HG03095 (cell line): Measurements from ENCODE around the gene CFAP20.
"Not testable (repeated sequence)": the region's sequence is repeated elsewhere in the genome, so short reads cannot be mapped to it uniquely, and the experiment has no call there.

Experiments used
- ATAC-seq: cut with Tn5 transposase; IDR thresholded peaks from one replicate; pipeline ENCODE4 v1.9.1; 2021; ENCODE audit warnings: moderate library complexity; ENCODE audit not compliant: unreplicated experiment

The CFAP20 gene

DNA sequence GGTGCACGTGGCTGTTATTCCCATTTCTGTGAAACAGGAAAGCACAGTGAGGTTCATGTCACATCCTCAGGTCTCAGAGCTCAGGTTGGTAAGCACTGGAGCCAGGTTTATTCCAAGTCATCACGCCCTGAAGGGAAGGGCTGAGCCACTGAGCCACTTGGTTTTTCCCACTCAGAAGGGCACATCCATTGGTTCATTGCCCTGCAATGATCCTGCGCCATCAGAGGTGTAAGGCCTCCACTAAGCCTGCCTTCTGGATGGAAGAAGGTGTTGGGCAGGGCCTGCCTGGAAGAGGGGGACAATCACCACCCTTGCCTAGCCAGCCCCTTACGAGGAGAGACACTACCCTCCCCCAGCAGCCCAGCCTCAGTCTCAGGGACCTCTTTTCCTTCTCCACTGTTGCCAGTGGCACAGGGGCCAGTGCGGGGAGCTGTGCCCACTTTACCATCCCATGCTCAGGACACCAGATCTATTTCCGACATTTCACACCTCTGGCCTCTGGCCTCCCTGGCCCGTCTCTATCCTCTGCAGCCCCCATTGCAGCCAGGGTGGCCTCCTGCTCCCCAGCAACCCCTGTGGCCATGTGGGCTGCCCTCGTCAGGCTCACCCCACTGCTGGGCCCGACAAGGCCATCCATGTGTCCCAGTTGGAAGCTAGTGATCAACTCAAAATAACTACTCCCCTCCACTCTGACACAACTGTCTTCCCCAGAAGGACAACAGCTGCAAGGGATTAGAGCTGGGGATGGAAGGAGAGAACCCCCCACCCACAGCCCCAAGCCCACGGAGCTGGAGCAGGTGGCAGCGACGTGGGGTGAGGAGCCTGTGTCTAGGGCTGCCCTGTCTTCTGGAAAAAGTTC, 29.9 kb downstream of the CFAP20 start:
- no peak for ATAC-seq

DNA sequence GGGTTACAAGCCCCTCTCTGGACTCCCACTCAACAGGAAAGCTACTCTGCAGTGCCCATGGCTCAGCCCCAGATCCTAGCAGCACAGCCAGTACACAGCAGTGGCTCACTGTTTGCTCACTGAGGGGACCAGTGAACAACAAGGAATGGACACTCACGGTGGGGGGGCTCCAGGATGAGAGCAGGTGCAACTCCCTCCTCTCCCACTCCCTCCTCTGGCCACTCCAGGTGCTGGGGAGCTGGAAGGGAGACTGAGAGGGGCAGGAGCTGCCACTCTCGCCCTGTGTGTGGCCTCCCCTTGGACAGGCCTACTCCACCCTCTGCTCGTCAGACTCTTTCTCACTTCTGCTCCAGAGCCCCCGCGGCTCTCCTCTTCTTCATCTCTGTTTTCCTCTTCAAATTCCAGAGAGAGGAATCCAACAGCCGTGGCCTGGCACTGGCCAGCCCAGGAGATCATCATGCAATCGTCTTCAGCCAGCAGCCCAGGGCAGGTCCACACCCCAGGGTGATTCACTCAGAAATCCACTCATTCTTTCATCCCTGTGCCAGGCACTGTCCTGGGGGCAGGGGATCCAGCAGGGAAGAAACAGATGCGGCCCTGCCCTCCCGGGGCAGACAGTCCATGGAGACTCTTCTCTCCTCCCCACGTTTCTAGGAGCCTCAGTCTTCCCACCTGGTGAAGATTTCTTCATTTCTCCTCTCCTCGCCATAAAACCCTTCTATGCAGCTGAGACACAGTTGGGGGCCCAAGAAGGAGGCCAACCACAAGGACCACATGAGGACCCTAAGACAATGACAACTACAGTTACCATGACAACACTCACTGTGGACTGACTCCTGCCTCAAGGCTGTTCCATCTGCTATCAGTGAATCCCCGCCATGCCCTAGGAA, 30.7 kb downstream of the CFAP20 start:
- no peak for ATAC-seq

DNA sequence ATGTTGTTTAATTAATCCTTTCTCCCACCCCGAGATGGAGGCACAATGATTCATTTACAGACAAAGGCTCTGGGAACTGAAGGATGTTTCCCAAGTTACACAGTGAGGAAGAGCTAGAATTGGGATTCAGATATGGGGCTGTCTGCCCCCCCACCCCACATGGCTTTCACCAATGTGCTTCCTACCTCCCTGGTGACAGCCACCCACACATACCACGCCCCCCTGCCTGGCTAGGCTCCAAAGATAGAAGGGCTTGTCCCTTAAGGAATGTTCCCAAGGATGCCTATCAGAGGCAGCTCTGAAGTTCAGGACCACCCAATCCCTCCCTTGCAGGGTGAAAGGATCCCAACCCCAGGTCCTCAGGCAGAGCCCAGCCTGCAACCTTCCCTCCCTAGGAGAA, 32.9 kb downstream of the CFAP20 start:
- ATAC-seq: no peak

DNA sequence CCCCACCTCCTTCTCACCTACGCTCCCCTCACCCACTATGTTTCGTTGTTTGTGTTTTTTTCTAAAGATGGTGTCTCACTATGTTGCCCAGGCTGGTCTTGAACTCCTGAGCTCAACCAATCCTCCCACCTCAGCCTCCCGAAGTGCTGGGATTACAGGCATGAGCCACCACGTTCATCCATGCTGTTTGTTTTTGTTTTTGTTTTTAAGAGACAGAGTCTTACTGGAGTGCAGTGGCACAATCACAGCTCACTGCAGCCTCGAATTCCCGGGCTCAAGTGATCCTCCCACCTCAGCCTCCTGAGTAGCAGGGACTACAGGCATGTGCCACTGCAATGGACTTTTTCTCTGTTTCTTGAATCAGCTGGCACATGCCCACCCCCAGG, 33.6 kb downstream of the CFAP20 start:
- ATAC-seq: not testable (repeated sequence)

DNA sequence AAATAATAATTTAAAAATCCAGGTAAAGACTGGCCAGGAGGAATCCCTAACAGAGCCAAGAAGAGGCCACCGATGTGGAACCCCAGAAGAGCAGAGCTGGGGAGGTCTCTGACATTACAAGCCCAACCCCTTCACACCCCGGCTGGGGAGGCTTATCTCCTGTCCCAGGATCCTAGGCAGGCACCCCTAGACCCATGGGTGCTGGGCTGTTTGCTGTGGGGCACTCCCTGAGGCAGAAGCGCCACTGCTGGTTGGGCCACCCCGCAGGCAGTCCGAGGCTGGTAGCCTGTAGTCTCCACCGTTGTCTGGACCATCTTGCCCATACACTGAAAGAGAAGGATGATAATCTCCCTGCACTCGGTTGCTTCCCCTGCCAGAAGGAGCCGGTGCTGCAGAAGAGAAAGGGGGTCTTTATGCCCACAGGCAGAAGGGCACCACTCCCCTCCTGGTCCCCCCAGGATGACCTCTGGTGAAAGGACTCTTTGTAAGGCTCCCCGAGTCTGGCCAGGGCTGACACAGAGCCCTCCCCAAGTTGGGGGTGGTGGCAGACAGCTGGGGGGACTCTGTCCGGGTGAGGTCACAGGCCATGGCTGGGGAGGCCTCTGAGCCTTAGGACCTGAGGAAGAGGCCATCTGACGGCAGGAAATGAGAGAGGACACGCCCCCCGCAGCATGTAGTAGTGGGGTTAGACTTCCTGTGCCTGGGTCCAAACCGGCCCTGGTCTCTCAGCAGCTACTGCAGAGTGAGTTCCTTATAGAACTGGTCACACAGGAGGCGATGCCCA, 34.2 kb downstream of the CFAP20 start:
- ATAC-seq: no peak

DNA sequence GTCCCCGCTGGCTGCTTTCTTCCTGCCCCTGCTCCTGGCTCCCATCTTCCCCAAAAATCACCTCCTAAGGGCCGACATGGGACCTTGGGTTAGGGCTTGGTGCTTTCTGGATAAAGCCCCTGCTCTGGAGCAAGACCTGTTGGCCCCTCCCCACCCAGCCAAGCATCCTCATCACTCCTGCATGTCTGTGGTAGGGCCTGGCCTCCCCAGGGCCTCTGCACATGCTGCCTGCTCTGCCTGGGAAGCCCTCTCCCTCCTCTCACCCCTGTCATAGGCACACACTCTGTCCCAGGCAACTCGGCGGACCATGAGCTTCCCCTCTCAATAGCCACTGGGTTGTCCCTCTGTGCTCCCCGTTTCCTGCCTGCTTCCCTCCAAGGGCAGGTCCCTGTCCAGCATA, 35.2 kb downstream of the CFAP20 start:
- no peak for ATAC-seq

DNA sequence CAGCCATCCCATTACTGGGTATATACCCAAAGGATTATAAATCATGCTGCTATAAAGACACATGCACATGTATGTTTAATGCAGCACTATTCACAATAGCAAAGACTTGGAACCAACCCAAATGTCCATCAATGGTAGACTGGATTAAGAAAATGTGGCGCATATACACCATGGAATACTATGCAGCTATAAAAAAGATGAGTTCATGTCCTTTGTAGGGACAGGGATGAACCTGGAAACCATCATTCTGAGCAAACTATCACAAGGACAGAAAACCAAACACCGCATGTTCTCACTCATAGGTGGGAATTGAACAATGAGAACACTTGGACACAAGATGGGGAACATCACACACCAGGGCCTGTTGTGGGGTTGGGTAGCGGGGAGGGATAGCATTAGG, 38.8 kb downstream of the CFAP20 start:
- not testable (repeated sequence) for ATAC-seq

DNA sequence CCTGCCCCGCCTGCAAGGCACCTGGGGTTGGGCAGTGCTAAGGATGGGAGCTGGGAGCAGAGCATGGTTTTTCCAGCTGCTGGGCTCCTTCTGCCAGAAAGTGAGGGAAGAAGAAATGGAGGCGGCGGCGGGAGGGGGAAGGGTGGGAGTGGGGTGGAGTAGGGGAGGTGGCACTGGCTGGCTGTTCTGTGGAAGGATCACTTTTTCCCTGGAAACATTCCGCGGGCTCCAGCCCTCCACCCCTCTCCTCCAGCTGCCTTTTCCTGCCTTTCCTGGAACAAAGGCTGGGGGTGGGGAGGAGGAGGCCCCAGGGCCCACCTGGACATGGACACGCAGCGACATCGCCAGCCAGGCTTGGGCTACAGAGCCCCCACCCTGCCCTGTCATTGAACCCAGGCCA, 41.1 kb downstream of the CFAP20 start:
- ATAC-seq: no peak

DNA sequence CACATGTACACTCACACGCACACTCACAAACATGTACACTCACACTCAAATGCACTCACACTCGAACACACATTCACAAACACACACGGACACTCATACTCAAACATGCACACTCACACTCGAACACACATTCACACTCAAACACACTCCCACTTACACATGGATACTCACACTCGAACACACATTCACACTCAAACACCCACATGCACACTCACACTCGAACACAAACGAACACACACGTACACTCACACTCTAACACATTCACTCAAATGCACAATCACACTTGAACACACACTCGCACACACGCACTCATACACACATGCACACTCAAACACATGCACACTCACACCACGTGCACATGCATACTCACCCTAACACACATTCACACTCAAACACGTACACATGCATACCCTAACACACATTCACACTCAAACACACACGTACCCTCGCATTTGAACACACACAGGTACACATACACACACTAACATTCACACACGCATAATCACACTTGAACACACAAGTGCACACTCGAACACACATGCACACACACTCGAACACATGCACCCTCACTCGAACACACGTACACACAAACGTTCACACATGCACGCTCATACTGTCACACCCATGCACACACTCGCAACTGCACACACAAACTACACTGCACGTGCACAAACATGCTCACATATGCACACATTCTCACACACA, 41.8 kb downstream of the CFAP20 start:
- no peak for ATAC-seq

DNA sequence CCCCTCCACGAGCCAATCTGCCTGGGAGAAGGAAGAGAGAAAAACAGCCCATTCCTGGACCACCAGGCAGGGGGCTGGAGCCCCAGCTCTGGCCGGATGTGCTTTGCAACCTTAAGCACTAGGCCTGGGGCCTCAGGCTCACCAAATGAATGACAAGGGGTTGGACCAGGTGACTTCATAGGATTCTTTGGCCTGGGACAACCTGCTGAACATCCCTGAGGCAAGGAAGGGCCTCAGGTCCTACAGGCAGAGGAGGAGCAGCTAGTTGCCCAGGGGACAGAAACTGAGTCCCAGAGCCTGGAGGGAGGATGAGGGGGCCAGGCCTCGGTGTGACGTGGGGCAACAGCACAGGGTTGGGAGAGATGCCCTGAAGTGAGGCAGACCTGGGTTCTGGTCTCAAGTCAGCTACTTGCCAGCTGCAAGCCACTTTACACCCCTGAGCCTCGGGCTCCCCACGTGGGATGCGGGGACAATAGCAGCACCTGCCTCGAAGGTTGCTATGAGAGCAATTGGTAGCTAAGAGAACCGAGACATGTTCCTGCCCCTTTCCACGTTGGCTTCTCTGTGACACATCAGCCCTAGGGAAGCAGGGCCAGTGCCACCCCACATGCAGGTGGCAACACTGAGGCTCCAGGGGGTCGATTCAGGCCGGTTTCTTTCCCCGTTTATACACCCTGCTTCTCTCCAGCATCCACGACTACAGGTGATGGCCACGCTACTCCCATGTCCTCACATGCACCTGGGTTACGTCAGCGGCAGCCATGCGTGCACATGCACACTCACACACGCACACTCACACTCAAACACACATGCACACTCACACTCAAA, 42.6 kb downstream of the CFAP20 start:
- no peak for ATAC-seq

DNA sequence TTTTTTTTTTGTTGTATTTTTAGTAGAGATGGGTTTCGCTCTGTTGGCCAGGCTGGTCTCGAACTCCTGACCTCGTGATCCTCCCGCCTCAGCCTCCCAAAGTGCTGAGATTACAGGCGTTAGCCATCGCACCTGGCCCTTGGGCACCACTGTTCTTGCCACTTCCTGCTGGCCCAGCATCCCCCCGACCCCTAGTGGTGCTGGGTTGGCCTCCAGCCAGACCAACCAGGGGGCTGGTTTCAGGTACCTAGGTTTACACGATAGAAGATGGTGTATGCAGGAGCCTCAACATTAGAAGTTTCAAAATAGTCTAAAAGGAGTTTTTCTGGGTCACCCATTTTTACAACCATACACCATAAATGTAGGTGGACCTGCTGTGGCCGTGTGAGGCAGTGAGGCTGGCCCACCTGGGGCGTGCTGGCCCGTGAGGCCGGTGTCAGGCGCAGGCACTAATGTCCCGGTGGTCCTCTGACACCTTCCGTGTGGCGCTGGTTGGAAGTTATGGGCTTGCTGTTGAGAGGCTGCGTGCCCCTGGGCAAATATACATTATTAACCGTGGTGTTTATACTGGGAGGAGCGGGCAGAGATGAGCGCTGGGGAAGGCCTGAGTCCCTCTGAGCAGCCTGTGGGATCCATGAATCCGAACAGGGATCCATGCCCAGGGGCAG, 43.5 kb downstream of the CFAP20 start:
- no peak for ATAC-seq

DNA sequence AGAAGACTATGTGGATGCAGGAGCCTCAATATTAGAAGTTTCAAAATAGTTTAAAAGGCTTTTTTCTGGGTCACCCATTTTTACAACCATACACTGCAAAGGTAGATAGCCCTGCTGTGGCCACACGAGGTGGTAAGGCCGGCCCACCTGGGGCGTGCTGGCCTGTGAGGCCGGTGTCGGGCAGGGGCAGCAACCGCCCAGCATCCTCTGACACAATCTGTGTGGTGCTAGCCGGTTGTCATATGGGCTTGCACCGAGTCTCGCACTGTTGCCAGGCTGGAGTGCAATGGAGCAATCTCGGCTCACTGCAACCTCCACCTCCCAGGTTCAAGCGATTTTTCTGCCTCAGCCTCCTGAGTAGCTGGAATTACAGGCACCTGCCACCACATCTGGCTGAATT, 44.0 kb downstream of the CFAP20 start:
- ATAC-seq: no peak

DNA sequence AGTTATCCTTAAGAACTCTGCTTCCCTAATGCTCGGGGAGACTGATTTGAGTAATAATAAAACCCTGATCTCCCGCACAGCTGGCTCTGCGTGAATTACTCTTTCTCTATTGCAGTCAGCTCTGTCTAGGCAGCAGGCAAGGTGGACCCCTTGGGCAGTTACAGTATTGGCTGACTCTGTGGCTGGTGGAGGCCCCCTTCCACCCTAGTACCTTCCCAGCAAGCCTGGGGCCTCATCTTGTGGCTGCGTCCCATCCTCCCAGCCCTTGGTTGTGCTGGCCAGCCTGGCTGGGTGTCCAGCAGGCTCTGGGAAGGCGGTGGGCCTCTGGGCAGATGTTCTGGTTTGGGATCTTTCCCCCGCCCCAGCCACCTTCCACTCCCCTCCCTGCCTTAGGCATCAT, 44.5 kb downstream of the CFAP20 start:
- ATAC-seq: no peak

DNA sequence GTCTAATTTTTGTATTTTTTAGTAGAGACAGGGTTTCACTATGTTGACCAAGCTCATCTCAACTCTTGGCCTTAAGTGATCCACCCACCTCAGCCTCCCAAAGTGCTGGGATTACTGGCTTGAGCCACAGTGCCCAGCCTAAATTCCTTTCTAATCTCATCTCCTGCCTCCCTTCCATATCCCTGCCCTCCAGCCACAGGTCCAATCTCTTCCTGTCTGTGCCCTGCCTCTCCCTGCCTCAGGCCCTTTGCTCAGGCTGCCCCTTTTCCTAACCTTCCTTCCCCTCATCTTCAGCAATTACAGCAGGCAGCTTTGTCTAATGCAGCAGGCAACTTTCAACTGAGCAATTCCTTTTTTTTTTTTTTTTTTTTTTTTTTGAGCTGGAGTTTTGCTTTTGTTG, 46.8 kb downstream of the CFAP20 start:
- no peak for ATAC-seq

DNA sequence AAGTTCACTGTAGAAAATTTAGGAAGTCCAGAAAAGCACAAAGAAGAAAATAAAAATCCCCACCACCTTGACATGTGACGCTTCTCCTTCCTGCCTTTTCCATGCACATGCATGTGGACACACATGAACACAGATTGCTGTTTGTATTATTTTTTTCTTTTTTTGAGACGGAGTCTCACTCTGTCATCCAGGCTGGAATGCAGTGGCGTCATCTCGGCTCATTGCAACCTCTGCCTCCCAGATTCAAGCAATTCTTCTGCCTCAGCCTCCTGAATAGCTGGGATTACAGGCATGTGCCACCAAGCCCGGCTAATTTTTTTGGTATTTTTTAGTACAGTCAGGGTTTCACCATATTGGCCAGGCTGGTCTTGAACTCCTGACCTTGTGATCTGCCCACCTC, 48.5 kb downstream of the CFAP20 start:
- ATAC-seq: not testable (repeated sequence)

DNA sequence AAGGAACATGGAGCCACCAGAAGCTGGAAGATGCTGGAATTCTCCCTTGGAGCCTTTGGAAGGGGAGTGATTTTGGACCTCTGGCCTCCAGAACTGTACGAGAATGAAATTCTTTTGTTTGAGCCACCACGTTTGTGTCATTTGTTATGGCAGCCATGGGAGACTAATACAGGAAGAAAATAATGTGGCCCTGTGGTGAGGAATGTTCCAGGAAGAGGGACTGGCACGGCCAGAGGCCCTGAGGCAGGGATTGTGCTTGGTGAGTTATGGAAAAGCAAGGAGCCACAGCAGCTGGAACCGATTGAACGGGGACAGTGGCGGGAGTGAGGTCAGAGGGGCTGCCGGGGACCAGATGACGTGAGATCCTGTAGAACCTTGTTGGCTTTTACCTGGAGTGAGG, 51.4 kb downstream of the CFAP20 start:
- no peak for ATAC-seq

DNA sequence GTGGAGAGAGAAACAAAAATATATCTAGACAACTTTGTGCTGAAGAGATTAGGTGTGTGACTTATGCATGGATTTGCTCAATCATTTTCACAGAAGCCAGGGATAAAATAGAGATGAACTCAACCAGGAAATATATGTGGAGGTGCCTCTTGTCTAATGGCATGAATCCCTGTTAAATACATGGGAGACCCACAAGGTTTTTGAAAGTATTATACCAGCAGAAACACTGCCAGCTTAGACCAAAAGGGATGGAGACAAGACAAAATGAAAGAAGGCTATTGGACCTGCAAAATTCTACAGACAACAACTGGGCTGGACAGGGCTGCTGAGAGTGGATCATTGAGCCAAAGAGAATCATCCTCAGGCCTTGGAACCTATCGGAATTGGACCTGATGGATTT, 52.7 kb downstream of the CFAP20 start:
- ATAC-seq: no peak

DNA sequence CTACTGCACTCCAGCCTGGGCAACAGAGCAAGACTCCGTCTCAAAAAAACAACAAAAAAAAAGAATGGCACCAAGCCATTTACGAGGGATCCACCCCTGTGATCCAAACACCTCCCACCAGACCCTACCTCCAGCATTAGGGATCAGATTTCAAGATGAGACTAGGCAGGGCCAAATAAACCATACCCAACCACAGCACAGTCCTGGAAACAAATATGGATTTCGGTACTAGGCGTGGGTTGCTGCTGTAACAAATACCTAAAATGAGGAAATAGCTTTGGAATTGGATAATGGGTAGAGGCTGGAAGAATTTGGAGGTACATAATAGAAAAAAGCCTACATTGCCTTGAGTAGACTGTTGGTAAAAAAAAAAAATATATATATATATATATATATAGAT, 54.5 kb downstream of the CFAP20 start:
- no peak for ATAC-seq

DNA sequence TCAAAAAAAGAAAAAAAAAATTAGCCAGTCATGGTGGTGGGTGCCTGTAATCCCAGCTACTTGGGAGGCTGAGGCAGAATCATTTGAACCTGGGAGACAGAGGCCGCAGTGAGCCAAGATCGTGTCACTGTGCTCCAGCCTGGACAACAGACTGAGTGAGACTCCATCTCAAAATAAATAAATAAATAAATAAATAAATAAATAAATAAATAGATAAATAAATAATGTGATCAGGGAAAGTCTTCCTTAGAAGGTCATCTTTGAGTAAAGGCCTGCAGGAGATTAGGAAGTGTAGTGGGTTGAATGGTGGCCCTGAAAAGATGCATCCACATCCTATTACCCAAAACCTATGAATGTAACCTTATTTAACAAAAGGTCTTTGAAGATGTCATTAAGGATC, 56.1 kb downstream of the CFAP20 start:
- ATAC-seq: not testable (repeated sequence)
